Measurements from ENCODE around the gene CDH12.
"Not testable (repeated sequence)": the region's sequence is repeated elsewhere in the genome, so short reads cannot be mapped to it uniquely, and the experiment has no call there.

Gene CDH12

GRCh38 chr5:22168704-22169103 lies 684.4 kb downstream of the CDH12 start:
- H3K27me3 ChIP-seq (ENCODE audit: control insufficient read depth in 2 of 2, insufficient read depth in 2 of 2, low read length in 2 of 2); H3K9me3 ChIP-seq (ENCODE audit: control insufficient read depth in 2 of 2, low read length in 2 of 2); H3K9ac ChIP-seq (ENCODE audit: low read depth in 1 of 2, low read length in 2 of 2); H3K4me1 ChIP-seq (ENCODE audit: control insufficient read depth in 2 of 2, insufficient read depth in 2 of 2, low read length in 2 of 2); H3K36me3 ChIP-seq (ENCODE audit: control insufficient read depth in 2 of 2, insufficient read depth in 2 of 2, low read length in 2 of 2); H3K4me3 ChIP-seq (ENCODE audit: low read length in 2 of 2); H3K27ac ChIP-seq (ENCODE audit: low read depth in 2 of 2, low read length in 2 of 2): not testable (repeated sequence)

- not testable (repeated sequence) for H3K4me1 ChIP-seq (ENCODE audit: control insufficient read depth in 2 of 2, insufficient read depth in 2 of 2, low read length in 2 of 2); H3K9ac ChIP-seq (ENCODE audit: low read depth in 1 of 2, low read length in 2 of 2); H3K4me3 ChIP-seq (ENCODE audit: low read length in 2 of 2); H3K27me3 ChIP-seq (ENCODE audit: control insufficient read depth in 2 of 2, insufficient read depth in 2 of 2, low read length in 2 of 2); H3K36me3 ChIP-seq (ENCODE audit: control insufficient read depth in 2 of 2, insufficient read depth in 2 of 2, low read length in 2 of 2); H3K9me3 ChIP-seq (ENCODE audit: control insufficient read depth in 2 of 2, low read length in 2 of 2); H3K27ac ChIP-seq (ENCODE audit: low read depth in 2 of 2, low read length in 2 of 2)
These were observed 687.2 kb downstream of the CDH12 start for GRCh38 chr5:22165931-22166330.

GRCh38 chr5:22164910-22165748 lies 688.0 kb downstream of the CDH12 start:
- not testable (repeated sequence) for H3K36me3 ChIP-seq (ENCODE audit: control insufficient read depth in 2 of 2, insufficient read depth in 2 of 2, low read length in 2 of 2); H3K4me1 ChIP-seq (ENCODE audit: control insufficient read depth in 2 of 2, insufficient read depth in 2 of 2, low read length in 2 of 2); H3K27ac ChIP-seq (ENCODE audit: low read depth in 2 of 2, low read length in 2 of 2); H3K9ac ChIP-seq (ENCODE audit: low read depth in 1 of 2, low read length in 2 of 2); H3K4me3 ChIP-seq (ENCODE audit: low read length in 2 of 2); H3K27me3 ChIP-seq (ENCODE audit: control insufficient read depth in 2 of 2, insufficient read depth in 2 of 2, low read length in 2 of 2); H3K9me3 ChIP-seq (ENCODE audit: control insufficient read depth in 2 of 2, low read length in 2 of 2)

- not testable (repeated sequence) for H3K27ac ChIP-seq (ENCODE audit: low read depth in 2 of 2, low read length in 2 of 2); H3K4me1 ChIP-seq (ENCODE audit: control insufficient read depth in 2 of 2, insufficient read depth in 2 of 2, low read length in 2 of 2); H3K4me3 ChIP-seq (ENCODE audit: low read length in 2 of 2); H3K36me3 ChIP-seq (ENCODE audit: control insufficient read depth in 2 of 2, insufficient read depth in 2 of 2, low read length in 2 of 2); H3K9ac ChIP-seq (ENCODE audit: low read depth in 1 of 2, low read length in 2 of 2); H3K27me3 ChIP-seq (ENCODE audit: control insufficient read depth in 2 of 2, insufficient read depth in 2 of 2, low read length in 2 of 2); H3K9me3 ChIP-seq (ENCODE audit: control insufficient read depth in 2 of 2, low read length in 2 of 2)
These were observed 696.2 kb downstream of the CDH12 start for GRCh38 chr5:22156953-22157352.

- not testable (repeated sequence) for H3K9me3 ChIP-seq (ENCODE audit: control insufficient read depth in 2 of 2, low read length in 2 of 2); H3K36me3 ChIP-seq (ENCODE audit: control insufficient read depth in 2 of 2, insufficient read depth in 2 of 2, low read length in 2 of 2); H3K4me1 ChIP-seq (ENCODE audit: control insufficient read depth in 2 of 2, insufficient read depth in 2 of 2, low read length in 2 of 2); H3K4me3 ChIP-seq (ENCODE audit: low read length in 2 of 2); H3K9ac ChIP-seq (ENCODE audit: low read depth in 1 of 2, low read length in 2 of 2); H3K27me3 ChIP-seq (ENCODE audit: control insufficient read depth in 2 of 2, insufficient read depth in 2 of 2, low read length in 2 of 2); H3K27ac ChIP-seq (ENCODE audit: low read depth in 2 of 2, low read length in 2 of 2)
These were observed 698.4 kb downstream of the CDH12 start for GRCh38 chr5:22154779-22155178.

- H3K27me3 ChIP-seq (ENCODE audit: control insufficient read depth in 2 of 2, insufficient read depth in 2 of 2, low read length in 2 of 2), result not testable (repeated sequence)
These were observed 701.3 kb downstream of the CDH12 start for GRCh38 chr5:22151801-22152200.

GRCh38 chr5:22140418-22140817 lies 712.7 kb downstream of the CDH12 start:
- not testable (repeated sequence) for H3K4me3 ChIP-seq (ENCODE audit: low read length in 2 of 2); H3K27me3 ChIP-seq (ENCODE audit: control insufficient read depth in 2 of 2, insufficient read depth in 2 of 2, low read length in 2 of 2); H3K27ac ChIP-seq (ENCODE audit: low read depth in 2 of 2, low read length in 2 of 2); H3K9me3 ChIP-seq (ENCODE audit: control insufficient read depth in 2 of 2, low read length in 2 of 2); H3K36me3 ChIP-seq (ENCODE audit: control insufficient read depth in 2 of 2, insufficient read depth in 2 of 2, low read length in 2 of 2); H3K4me1 ChIP-seq (ENCODE audit: control insufficient read depth in 2 of 2, insufficient read depth in 2 of 2, low read length in 2 of 2); H3K9ac ChIP-seq (ENCODE audit: low read depth in 1 of 2, low read length in 2 of 2)

More at GRCh38 chr5:22151801-22152200, 701.3 kb downstream of the CDH12 start:
- not testable (repeated sequence) for H3K9me3 ChIP-seq (ENCODE audit: control insufficient read depth in 2 of 2, low read length in 2 of 2); H3K4me3 ChIP-seq (ENCODE audit: low read length in 2 of 2); H3K27ac ChIP-seq (ENCODE audit: low read depth in 2 of 2, low read length in 2 of 2); H3K36me3 ChIP-seq (ENCODE audit: control insufficient read depth in 2 of 2, insufficient read depth in 2 of 2, low read length in 2 of 2); H3K9ac ChIP-seq (ENCODE audit: low read depth in 1 of 2, low read length in 2 of 2); H3K4me1 ChIP-seq (ENCODE audit: control insufficient read depth in 2 of 2, insufficient read depth in 2 of 2, low read length in 2 of 2)

- H3K27ac ChIP-seq (ENCODE audit: low read depth in 2 of 2, low read length in 2 of 2); H3K4me3 ChIP-seq (ENCODE audit: low read length in 2 of 2); H3K9me3 ChIP-seq (ENCODE audit: control insufficient read depth in 2 of 2, low read length in 2 of 2); H3K4me1 ChIP-seq (ENCODE audit: control insufficient read depth in 2 of 2, insufficient read depth in 2 of 2, low read length in 2 of 2); H3K27me3 ChIP-seq (ENCODE audit: control insufficient read depth in 2 of 2, insufficient read depth in 2 of 2, low read length in 2 of 2); H3K9ac ChIP-seq (ENCODE audit: low read depth in 1 of 2, low read length in 2 of 2); H3K36me3 ChIP-seq (ENCODE audit: control insufficient read depth in 2 of 2, insufficient read depth in 2 of 2, low read length in 2 of 2): not testable (repeated sequence)
These were observed 713.4 kb downstream of the CDH12 start for GRCh38 chr5:22139662-22140300.

- Histone ChIP-seq H3K4me3 (ENCODE audit: low read length in 2 of 2) (no peak overlapping the region), H3K9me3 (ENCODE audit: control insufficient read depth in 2 of 2, low read length in 2 of 2) (no peaks in the 10 kb centered on the region), H3K27me3 (ENCODE audit: control insufficient read depth in 2 of 2, insufficient read depth in 2 of 2, low read length in 2 of 2) (no peaks in the 10 kb centered on the region), H3K36me3 (ENCODE audit: control insufficient read depth in 2 of 2, insufficient read depth in 2 of 2, low read length in 2 of 2) (no peaks in the 10 kb centered on the region), H3K9ac (ENCODE audit: low read depth in 1 of 2, low read length in 2 of 2) (no peak overlapping the region), H3K4me1 (ENCODE audit: control insufficient read depth in 2 of 2, insufficient read depth in 2 of 2, low read length in 2 of 2) (no peaks in the 10 kb centered on the region), H3K27ac (ENCODE audit: low read depth in 2 of 2, low read length in 2 of 2) (no peak overlapping the region)
These were observed 741.8 kb downstream of the CDH12 start for GRCh38 chr5:22111320-22111719.

- Histone ChIP-seq H3K36me3 (ENCODE audit: control insufficient read depth in 2 of 2, insufficient read depth in 2 of 2, low read length in 2 of 2) (no peaks in the 10 kb centered on the region), H3K4me3 (ENCODE audit: low read length in 2 of 2) (no peak overlapping the region), H3K4me1 (ENCODE audit: control insufficient read depth in 2 of 2, insufficient read depth in 2 of 2, low read length in 2 of 2) (no peaks in the 10 kb centered on the region), H3K9ac (ENCODE audit: low read depth in 1 of 2, low read length in 2 of 2) (no peak overlapping the region), H3K27ac (ENCODE audit: low read depth in 2 of 2, low read length in 2 of 2) (no peak overlapping the region), H3K27me3 (ENCODE audit: control insufficient read depth in 2 of 2, insufficient read depth in 2 of 2, low read length in 2 of 2) (no peaks in the 10 kb centered on the region), H3K9me3 (ENCODE audit: control insufficient read depth in 2 of 2, low read length in 2 of 2) (no peaks in the 10 kb centered on the region)
These were observed 743.8 kb downstream of the CDH12 start for GRCh38 chr5:22109315-22109714.

All from mucosa of rectum (tissue), 2 donors.